ENCODE results near the gene TRPV2. TPM values are rescaled to one million over a fixed set of nuclear protein-coding genes. Genes with fewer than 3 reads are reported as not detected.
"Not testable (repeated sequence)": the region's sequence is repeated elsewhere in the genome, so short reads cannot be mapped to it uniquely, and the experiment has no call there.

The TRPV2 gene
- total RNA-seq, 4 donors from 2014 or later = 3.2 to 12.5 (median 6.5) TPM

GRCh38 chr17:16446338-16446983, 31.1 kb downstream of the TRPV2 start:
- peaks cover 29 to 33% of the 10 kb centered on the region in 2 donors for H3K4me1 ChIP-seq
- 89 to 95% methylated on average over 11 to 12 of the region's 12 CpGs for WGBS, 2 donors
- H3K36me3 ChIP-seq = peaks cover 14 to 16% of the 10 kb centered on the region in 2 donors
- DNase-seq = no peak
- H3K9me3 ChIP-seq = no peaks in the 10 kb centered on the region
- H3K27ac ChIP-seq = no peak overlapping the region
- TF ChIP-seq POLR2A (IDR thresholded peaks at IDR 0.05) (no peak), CTCF (IDR thresholded peaks at IDR 0.05) (no peak)
- intact Hi-C loops (cut with DNase I) = no loop called here
- no peaks in the 10 kb centered on the region for H3K27me3 ChIP-seq
- H3K4me3 ChIP-seq (replicated peaks in 1 of 3) = no peak overlapping the region

- H3K9me3 ChIP-seq = no peaks in the 10 kb centered on the region
- no peak overlapping the region for H3K4me3 ChIP-seq (replicated peaks in 1 of 3)
- peaks cover 5 to 10% of the 10 kb centered on the region in 2 donors for H3K36me3 ChIP-seq
- TF ChIP-seq CTCF (IDR thresholded peaks at IDR 0.05) = no peak
- no peak for TF ChIP-seq POLR2A (IDR thresholded peaks at IDR 0.05)
- H3K27ac ChIP-seq = no peak overlapping the region
- H3K4me1 ChIP-seq = peaks cover 20 to 23% of the 10 kb centered on the region in 2 donors
- no peaks in the 10 kb centered on the region for H3K27me3 ChIP-seq
- DNase-seq = no peak
- WGBS, 2 donors = 81 to 96% methylated on average over 4 to 6 of the region's 8 CpGs
- intact Hi-C loops (cut with DNase I) = no loop called here
Measured at GRCh38 chr17:16447676-16448075, 32.3 kb downstream of the TRPV2 start.

- no peak overlapping the region for H3K27ac ChIP-seq
- H3K4me3 ChIP-seq (replicated peaks in 1 of 3) = no peak overlapping the region
- H3K4me1 ChIP-seq = peaks cover 15 to 17% of the 10 kb centered on the region in 2 donors
- peaks cover 2 to 9% of the 10 kb centered on the region in 2 donors for H3K36me3 ChIP-seq
- DNase-seq = no peak
- H3K27me3 ChIP-seq = no peaks in the 10 kb centered on the region
- intact Hi-C loops (cut with DNase I) = no loop called here
- no peak for TF ChIP-seq CTCF (IDR thresholded peaks at IDR 0.05)
- TF ChIP-seq POLR2A (IDR thresholded peaks at IDR 0.05) = no peak
- WGBS, 2 donors = 87 to 95% methylated on average over 6 of the region's 6 CpGs
- H3K9me3 ChIP-seq = no peaks in the 10 kb centered on the region
Measured at GRCh38 chr17:16448490-16448889, 33.1 kb downstream of the TRPV2 start.

GRCh38 chr17:16449121-16449570, 33.8 kb downstream of the TRPV2 start:
- Histone ChIP-seq H3K36me3 (peaks cover 0 to 5% of the 10 kb centered on the region in 2 donors), H3K4me3 (replicated peaks in 1 of 3) (no peak overlapping the region), H3K9me3 (no peaks in the 10 kb centered on the region), H3K27me3 (no peaks in the 10 kb centered on the region), H3K27ac (no peak overlapping the region), H3K4me1 (peaks cover 9 to 10% of the 10 kb centered on the region in 2 donors)
- intact Hi-C loops (cut with DNase I) = no loop called here
- no peak for TF ChIP-seq POLR2A (IDR thresholded peaks at IDR 0.05)
- TF ChIP-seq CTCF (IDR thresholded peaks at IDR 0.05) = no peak
- WGBS, 2 donors = 90 to 92% methylated on average over 8 to 11 of the region's 11 CpGs
- no peak for DNase-seq

- Histone ChIP-seq H3K27ac (no peak overlapping the region), H3K9me3 (no peaks in the 10 kb centered on the region), H3K27me3 (no peaks in the 10 kb centered on the region), H3K4me3 (replicated peaks in 1 of 3) (no peak overlapping the region), H3K36me3 (peaks cover 0 to 5% of the 10 kb centered on the region in 2 donors), H3K4me1 (peaks cover 4 to 5% of the 10 kb centered on the region in 2 donors)
- TF ChIP-seq CTCF (IDR thresholded peaks at IDR 0.05) (no peak), POLR2A (IDR thresholded peaks at IDR 0.05) (no peak)
- DNase-seq = no peak
- intact Hi-C loops (cut with DNase I) = no loop called here
- 97 to 100% methylated on average over 4 of the region's 4 CpGs for WGBS, 2 donors
Measured at GRCh38 chr17:16450028-16450427, 34.7 kb downstream of the TRPV2 start.

- H3K27ac ChIP-seq; H3K4me3 ChIP-seq (replicated peaks in 1 of 3); H3K27me3 ChIP-seq; H3K36me3 ChIP-seq; DNase-seq; H3K9me3 ChIP-seq; H3K4me1 ChIP-seq: not testable (repeated sequence)
- intact Hi-C loops (cut with DNase I) = loop anchor here (2.0 kb wide), 1 partner anchor 69 kb away; no protein-coding TSS in a partner anchor
- WGBS, 2 donors = 88 to 89% methylated on average over 8 of the region's 8 CpGs
Measured at GRCh38 chr17:16452268-16452667, 36.9 kb downstream of the TRPV2 start.
